RWPE2 (cell line): Measurements from ENCODE around the gene VEZT.
"Not testable (repeated sequence)": the region's sequence is repeated elsewhere in the genome, so short reads cannot be mapped to it uniquely, and the experiment has no call there.

Experiments used
- ATAC-seq: fragments of 200-7000 bp; cut with Tn5 transposase; 3 replicates; pipeline ENCODE4 v1.9.1; 2021; ENCODE audit warnings: low read depth
- DNase-seq: peaks from one replicate; pipeline ENCODE4 v3.0.0-alpha.2; 2020; ENCODE audit warnings: low spot score
- H3K27ac ChIP-seq: fragments of 450-650 bp; 2 replicates; pipeline ENCODE4 v1.5.1; 2017; ENCODE audit warnings: mild to moderate bottlenecking; ENCODE audit not compliant: poor library complexity, severe bottlenecking
- H3K27me3 ChIP-seq: fragments of 250-450 bp; sonication (Bioruptor Pico); 2 replicates; pipeline ENCODE4 v1.5.1; 2021; ENCODE audit warnings: mild to moderate bottlenecking, moderate library complexity; ENCODE audit not compliant: insufficient read depth, poor library complexity, severe bottlenecking
- H3K36me3 ChIP-seq: fragments of 250-450 bp; sonication (Bioruptor Pico); 2 replicates; pipeline ENCODE4 v1.5.1; 2020; ENCODE audit warnings: low read depth, mild to moderate bottlenecking, moderate library complexity
- H3K4me1 ChIP-seq: fragments of 250-450 bp; sonication (Bioruptor Pico); 2 replicates; pipeline ENCODE4 v1.5.1; 2021; ENCODE audit warnings: mild to moderate bottlenecking, moderate library complexity; ENCODE audit not compliant: insufficient read depth, poor library complexity, severe bottlenecking
- H3K4me3 ChIP-seq: fragments of 250-450 bp; sonication (Bioruptor Pico); 2 replicates; pipeline ENCODE4 v1.5.1; 2021; ENCODE audit warnings: mild to moderate bottlenecking, moderate library complexity; ENCODE audit not compliant: severe bottlenecking
- H3K9me3 ChIP-seq: fragments of 250-450 bp; sonication (Bioruptor Pico); 2 replicates; pipeline ENCODE4 v1.5.1; 2021; ENCODE audit warnings: mild to moderate bottlenecking, moderate library complexity; ENCODE audit not compliant: severe bottlenecking
- CTCF ChIP-seq: fragments of 450-650 bp; IDR thresholded peaks from one replicate; pipeline ENCODE4 v1.5.1; 2017; ENCODE audit warnings: mild to moderate bottlenecking, moderate library complexity; ENCODE audit not compliant: poor library complexity, severe bottlenecking

The VEZT gene

DNA sequence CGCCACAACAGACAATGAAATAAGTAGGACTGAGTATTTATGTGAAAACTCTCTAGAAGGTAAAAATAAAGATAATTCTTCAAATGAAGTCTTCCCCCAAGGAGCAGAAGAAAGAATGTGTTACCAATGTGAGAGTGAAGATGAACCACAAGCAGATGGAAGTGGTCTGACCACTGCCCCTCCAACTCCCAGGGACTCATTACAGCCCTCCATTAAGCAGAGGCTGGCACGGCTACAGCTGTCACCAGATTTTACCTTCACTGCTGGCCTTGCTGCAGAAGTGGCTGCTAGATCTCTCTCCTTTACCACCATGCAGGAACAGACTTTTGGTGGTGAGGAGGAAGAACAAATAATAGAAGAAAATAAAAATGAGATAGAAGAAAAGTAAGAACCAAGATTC lies 82.7 kb downstream of the VEZT start:
- ATAC-seq (no peak), DNase-seq (no peak)
- Histone ChIP-seq H3K9me3 (no peaks in the 10 kb centered on the region), H3K27ac (no peak overlapping the region), H3K36me3 (peaks cover 91% of the 10 kb centered on the region), H3K4me3 (no peak overlapping the region), H3K27me3 (no peaks in the 10 kb centered on the region), H3K4me1 (peaks cover 13% of the 10 kb centered on the region)
- TF ChIP-seq CTCF = no peak

DNA sequence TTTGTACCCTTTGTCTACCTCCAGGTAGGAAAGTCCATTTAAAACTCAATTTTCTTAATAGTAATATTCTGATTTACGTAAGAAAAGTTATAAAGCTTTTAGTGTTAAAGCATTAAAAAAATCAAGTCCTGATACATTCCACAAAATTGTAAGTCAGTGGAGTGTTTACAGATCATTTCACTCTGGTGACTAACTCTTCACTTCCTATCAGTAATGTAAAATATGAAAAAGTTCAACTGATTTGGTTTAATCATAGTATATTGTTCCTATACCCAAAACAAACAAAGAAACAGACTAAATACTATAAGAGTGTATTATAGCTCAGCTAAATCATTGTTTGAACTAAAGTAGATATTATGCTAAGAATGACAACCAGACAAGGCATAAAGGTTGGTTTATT lies 85.9 kb downstream of the VEZT start:
- Histone ChIP-seq H3K9me3 (no peaks in the 10 kb centered on the region), H3K27ac (peak overlapping the region; percentile 26), H3K4me1 (peaks cover 13% of the 10 kb centered on the region), H3K36me3 (peaks cover 80% of the 10 kb centered on the region), H3K27me3 (no peaks in the 10 kb centered on the region), H3K4me3 (no peak overlapping the region)
- peak; percentile 27; the same call in 1 of the 3 replicates for ATAC-seq
- TF ChIP-seq CTCF = no peak
- no peak for DNase-seq

GRCh38 chr12:95304673-95305198 lies 87.1 kb downstream of the VEZT start:
- peaks cover 13% of the 10 kb centered on the region for H3K4me1 ChIP-seq
- H3K4me3 ChIP-seq = no peak overlapping the region
- no peaks in the 10 kb centered on the region for H3K27me3 ChIP-seq
- no peaks in the 10 kb centered on the region for H3K9me3 ChIP-seq
- TF ChIP-seq CTCF = no peak
- no peak for DNase-seq
- ATAC-seq = no peak; the same call in 2 of the 3 replicates
- H3K27ac ChIP-seq = peak overlapping the region; percentile 26
- peaks cover 76% of the 10 kb centered on the region for H3K36me3 ChIP-seq

DNA sequence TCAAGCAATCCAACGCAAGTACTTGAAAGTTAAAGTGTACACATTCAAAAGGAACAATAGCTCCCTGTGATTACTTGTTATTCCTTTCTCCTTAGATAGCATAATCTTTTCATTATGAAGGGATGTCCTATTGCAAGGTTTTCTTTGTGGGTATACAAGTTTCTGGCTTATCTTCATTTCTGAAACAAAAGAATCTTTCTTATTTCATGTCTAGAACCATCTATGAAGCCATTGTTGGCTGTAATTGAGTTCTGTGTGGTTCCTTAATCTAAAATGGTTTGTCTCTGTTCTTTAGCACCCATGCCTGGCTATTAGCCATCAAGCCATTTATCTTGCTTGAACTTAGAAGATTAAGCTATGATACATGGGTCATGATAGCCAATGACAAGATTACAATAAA lies 95.0 kb downstream of the VEZT start:
- DNase-seq = no peak
- no peak overlapping the region for H3K27ac ChIP-seq

GRCh38 chr12:95314756-95315155 lies 97.1 kb downstream of the VEZT start:
- H3K36me3 ChIP-seq = peaks cover 12% of the 10 kb centered on the region; the same call in 1 of the 2 replicates
- peaks cover 16% of the 10 kb centered on the region for H3K4me1 ChIP-seq
- not testable (repeated sequence) for H3K27ac ChIP-seq, ATAC-seq, H3K27me3 ChIP-seq, DNase-seq, H3K4me3 ChIP-seq, H3K9me3 ChIP-seq

More for the DNA sequence above, 95.0 kb downstream of the VEZT start:
- Histone ChIP-seq H3K27me3 (no peaks in the 10 kb centered on the region), H3K4me1 (peaks cover 3% of the 10 kb centered on the region), H3K36me3 (peaks cover 29% of the 10 kb centered on the region), H3K9me3 (no peaks in the 10 kb centered on the region), H3K4me3 (no peak overlapping the region)
- no peak for ATAC-seq
- TF ChIP-seq CTCF = no peak
